ENCODE results near the gene HIBCH.
"Not testable (repeated sequence)": the region's sequence is repeated elsewhere in the genome, so short reads cannot be mapped to it uniquely, and the experiment has no call there.

HIBCH gene

DNA sequence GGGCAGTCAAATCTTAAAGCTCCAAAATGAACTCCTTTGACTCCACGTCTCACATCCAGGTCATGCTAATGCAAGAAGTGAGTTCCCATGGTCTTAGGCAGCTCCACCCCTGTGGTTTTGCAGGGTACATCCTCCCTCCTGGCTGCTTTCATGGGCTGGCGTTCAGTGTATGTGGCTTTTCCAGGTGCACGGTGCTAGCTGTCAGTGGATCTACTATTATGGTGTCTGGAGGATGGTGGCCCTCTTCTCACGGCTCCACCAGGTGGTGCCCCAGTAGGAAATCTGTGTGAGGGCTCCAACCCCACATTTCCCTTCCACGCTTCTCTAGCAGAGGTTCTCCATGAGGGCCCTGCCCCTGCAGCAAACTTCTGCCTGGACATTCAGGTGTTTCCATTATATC lies 151.9 kb downstream of the HIBCH start:
- TF ChIP-seq CTCF (IDR thresholded peaks at IDR 0.05; ENCODE audit: borderline replicate concordance, control extremely low read depth, extremely low read depth, insufficient read depth, missing control alignments): no peak
- DNase-seq (ENCODE audit: low spot score): no peak
- in situ Hi-C loops (cut with MboI; ENCODE audit: low sequenced_read_pairs, unreplicated experiment): no loop called here

- TF ChIP-seq CTCF (IDR thresholded peaks at IDR 0.05; ENCODE audit: borderline replicate concordance, control extremely low read depth, extremely low read depth, insufficient read depth, missing control alignments): no peak
- in situ Hi-C loops (cut with MboI; ENCODE audit: low sequenced_read_pairs, unreplicated experiment): no loop called here
- DNase-seq (ENCODE audit: low spot score): no peak
These were observed 154.1 kb downstream of the HIBCH start for GRCh38 chr2:190165491-190165890.

DNA sequence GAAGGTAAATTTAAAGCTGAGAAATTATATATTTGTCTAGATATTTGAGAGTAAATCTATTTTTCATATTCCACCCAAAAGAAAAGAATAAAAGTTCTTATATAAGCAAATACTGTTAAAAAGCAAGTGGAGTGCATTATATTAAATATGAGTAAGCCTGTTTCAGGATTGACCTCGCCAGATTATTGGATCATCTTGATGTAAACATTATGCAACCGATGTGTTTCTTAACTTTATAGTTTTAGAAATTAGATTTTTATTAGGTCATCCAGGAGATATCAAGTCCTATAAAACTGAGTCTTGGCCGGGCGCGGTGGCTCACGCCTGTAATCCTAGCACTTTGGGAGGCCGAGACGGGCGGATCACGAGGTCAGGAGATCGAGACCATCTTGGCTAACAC lies 156.8 kb downstream of the HIBCH start:
- in situ Hi-C loops (cut with MboI; ENCODE audit: low sequenced_read_pairs, unreplicated experiment): no loop called here
- TF ChIP-seq CTCF (IDR thresholded peaks at IDR 0.05; ENCODE audit: borderline replicate concordance, control extremely low read depth, extremely low read depth, insufficient read depth, missing control alignments): no peak
- DNase-seq (ENCODE audit: low spot score): no peak

DNA sequence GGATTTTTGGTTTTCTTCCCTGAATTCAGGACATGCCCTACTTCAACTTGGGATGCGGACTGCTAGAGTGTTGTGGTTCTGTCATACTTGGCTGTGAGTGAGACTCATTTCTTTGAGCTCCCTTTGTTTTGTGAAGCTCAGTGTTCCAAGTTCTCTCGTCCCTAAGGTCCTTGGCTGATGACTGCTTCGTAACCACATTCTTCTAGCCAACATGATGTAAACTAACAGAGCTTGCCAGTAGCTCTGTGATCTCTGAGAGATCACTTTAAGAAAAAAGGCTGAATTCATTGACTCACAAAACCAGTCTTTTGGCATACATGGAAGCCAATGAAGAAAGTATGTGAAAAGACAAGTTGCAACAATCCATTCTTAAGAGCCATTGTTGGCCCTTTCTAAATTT lies 160.2 kb downstream of the HIBCH start:
- DNase-seq (ENCODE audit: low spot score): no peak
- in situ Hi-C loops (cut with MboI; ENCODE audit: low sequenced_read_pairs, unreplicated experiment): no loop called here
- TF ChIP-seq CTCF (IDR thresholded peaks at IDR 0.05; ENCODE audit: borderline replicate concordance, control extremely low read depth, extremely low read depth, insufficient read depth, missing control alignments): no peak

GRCh38 chr2:190158798-190159434 lies 160.7 kb downstream of the HIBCH start:
- TF ChIP-seq CTCF (IDR thresholded peaks at IDR 0.05; ENCODE audit: borderline replicate concordance, control extremely low read depth, extremely low read depth, insufficient read depth, missing control alignments): no peak
- in situ Hi-C loops (cut with MboI; ENCODE audit: low sequenced_read_pairs, unreplicated experiment): no loop called here
- DNase-seq (ENCODE audit: low spot score): no peak

DNA sequence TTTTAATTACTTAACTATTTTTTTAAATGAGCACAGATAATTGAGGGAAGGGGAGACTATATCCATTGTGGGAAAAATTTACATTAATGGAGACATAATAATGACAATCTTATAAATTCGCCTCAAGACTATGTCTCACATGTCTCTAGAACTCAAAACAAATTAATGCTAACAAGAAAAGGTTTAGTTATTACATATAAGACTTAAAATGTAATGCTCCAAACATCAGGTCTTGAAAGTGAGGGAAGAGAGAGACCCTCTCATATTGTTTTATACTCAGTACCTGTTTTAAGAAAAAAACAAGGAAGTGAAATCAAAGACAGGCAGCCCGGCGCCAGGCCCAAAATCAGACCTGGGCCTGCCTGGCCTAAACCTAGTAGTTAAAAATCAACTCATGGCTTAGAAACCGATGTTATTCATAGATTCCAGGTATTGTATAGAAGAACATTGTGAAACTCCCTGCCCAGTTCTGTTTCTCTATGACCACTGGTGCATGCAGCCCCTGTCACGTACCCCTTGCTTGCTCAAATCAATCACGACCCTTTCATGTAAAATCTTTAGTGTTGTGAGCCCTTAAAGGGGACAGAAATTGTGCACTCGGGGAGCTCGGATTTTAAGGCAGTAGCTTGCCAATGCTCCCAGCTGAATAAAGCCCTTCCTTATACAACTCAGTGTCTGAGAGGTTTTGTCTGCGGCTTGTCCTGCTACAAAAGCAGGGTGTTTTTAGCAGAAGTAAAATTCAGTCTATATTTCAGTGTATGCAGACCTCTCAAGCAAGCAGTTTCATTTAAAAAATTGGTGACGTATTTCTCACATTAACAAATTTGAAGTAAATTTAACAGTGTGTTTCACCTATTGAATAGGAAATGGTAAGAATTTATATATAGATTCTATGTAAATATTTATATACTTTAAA lies 161.8 kb downstream of the HIBCH start:
- in situ Hi-C loops (cut with MboI; ENCODE audit: low sequenced_read_pairs, unreplicated experiment); DNase-seq (ENCODE audit: low spot score): not testable (repeated sequence)

Data from GM13976 (cell line).